GM20431 (cell line): ENCODE data around the gene ETHE1.
"Not testable (repeated sequence)": the region's sequence is repeated elsewhere in the genome, so short reads cannot be mapped to it uniquely, and the experiment has no call there.

Experiments used
- in situ Hi-C: fragments of 300-500 bp; cut with MseI, MboI; formaldehyde crosslinking; loops from one replicate; pipeline ENCODE4 v1.15.0; 2020; ENCODE audit warnings: low sequenced_read_pairs; ENCODE audit not compliant: unreplicated experiment

ETHE1 gene

DNA sequence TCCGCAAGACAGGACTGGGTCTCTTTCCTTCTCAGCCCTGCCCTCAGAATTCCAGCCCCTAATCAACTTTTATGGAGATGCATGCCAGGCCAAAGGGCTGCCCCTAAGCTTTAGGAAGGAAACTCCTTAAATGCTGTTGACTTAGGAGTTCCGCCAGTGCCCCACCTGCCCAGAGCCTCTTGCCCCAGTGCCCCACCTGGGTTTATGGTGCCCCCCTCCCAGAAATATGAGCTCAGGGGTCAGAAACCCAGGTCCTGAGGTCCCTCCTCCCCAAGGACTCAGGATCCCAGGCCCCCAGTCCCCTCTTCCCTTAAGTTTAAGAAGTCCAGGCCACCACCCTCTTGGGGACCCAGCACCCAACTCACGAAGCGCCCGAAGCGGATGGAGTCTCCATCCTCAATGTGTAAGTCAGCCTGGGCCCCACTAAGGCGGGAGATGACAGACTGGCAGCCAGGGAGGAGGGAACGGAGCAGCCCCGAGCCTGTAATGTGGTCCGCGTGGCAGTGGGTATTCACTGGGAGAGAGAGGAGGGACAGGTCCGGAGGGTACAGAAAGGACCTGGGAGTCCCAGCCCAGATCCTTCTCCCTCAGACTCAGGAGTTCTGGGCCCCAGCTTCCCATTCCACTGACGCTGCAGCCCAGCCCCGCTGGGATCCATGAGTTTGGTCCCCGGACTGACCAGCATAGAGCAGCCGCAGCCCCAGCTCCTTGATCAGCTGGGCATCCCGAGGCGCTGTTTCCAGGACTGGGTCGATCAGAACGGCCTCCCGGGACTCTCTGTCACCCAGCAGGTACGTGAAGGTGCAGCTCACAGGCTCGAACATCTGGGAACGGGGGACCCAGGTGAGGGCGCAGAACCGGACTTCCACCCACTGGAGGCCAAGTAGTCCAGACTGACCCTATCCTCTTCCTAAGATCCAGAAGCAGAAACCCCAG lies 897 bp downstream of the ETHE1 start:
- in situ Hi-C loops: no loop called here

DNA sequence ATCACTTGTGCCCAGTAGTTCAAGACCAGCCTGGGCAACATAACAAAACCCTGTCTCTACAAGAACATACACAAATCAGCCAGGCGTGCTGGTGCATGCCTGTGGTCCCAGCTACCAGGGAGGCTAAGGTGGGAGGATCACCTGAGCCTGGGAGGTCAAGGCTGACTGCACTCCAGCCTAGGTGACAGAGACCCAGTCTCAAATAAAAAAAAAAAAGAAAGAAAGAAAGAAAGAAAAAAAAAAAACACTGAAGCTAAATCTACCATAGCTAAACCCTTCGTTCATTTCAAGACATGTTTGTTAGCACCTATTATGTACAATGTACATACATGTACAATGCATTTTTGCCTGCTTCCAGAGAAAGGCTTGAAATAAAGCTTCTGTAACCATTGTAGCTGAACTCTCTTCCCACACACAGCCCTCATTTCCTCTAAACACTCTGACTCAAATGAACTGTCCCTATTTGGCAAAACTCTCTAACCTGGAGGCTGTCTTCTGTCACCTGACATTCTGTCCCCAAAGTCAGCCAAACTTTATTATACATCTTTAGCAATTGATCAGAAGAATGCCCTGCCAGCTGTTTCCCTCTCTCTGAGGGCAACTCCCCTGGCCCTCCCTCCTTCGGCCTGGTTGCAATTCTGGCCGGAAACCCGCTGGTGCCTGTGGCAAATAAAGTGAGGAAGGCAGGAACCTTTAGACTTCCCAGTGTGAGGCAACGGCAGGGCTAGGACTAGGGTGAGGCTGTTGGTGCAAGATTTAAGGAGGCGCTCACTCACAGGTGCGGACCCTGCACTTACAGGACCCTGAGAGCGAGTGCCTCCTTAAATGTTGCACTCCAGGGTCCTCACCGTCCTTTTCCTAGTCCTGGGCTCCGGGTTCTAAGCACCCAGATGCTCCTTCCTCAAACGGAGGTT lies 1.8 kb downstream of the ETHE1 start:
- in situ Hi-C loops: loop anchor here (5.0 kb wide), 1 partner anchor 78 kb away; no protein-coding TSS in a partner anchor

DNA sequence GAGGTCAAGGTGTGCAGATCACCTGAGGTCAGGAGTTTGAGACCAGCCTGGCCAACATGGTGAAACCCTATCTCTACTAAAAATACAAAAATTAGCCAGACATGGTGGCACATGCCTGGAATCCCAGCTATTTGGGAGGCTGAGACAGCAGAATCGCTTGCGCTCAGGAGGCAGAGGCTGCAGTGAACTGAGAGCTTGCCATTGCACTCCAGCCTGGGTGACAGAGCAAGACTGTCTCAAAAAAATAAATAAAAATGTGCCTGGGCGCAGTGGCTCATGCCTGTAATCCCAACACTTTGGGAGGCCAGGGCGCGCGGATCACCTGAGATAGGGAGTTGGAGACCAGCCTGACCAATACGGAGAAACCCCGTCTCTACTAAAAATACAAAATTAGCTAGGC lies 3.3 kb downstream of the ETHE1 start:
- in situ Hi-C loops: loop anchor here (5.0 kb wide), 1 partner anchor 76 kb away; no protein-coding TSS in a partner anchor

DNA sequence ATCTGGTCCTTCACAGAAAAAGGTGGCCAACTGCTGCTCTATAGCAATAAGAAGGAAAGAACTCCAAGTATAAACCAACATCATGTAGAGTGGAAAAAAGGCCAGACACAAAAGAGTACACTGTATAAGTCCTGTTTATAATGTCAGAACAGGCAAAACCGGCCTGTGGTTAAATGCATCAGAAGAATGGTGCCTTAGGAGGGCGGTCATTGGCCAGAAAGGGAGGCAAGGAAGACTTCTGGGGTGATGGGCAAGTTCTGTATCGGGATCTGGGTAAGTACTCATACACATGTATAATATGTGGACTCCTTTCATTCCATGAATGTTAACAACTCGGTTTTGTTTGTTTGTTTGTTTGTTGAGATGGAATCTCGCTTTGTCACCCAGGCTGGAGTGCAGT lies 4.1 kb downstream of the ETHE1 start:
- in situ Hi-C loops: loop anchor here (5.0 kb wide), 1 partner anchor 76 kb away; no protein-coding TSS in a partner anchor

DNA sequence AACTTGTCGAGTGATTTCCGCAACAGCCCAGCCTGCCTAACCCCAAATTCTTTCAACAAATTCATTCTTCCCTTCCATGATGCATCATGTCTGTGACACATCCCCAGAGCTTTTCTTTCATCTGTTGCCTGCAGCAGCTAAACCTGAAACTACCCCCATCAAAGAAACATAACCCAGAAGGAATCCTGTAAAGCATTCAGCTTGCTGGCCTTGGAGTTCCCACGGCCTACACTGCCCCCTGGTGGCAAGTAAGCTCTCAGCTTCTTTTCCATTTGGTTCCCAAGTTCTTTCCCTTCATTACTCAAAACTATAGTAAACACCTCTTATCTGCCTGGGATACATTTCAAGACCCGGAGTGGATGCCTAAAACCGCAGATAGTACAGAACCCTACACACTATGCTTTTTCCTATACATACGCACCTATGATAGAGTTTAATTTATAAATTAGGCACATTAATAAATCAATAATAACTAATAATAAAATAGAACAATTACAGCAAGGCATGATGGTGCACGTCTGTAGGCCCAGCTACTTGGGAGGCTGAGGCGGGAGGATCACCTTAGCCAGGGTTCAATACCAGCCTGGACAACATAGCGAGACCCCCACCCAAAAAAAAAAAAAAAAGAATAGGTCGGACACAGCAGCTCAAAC lies 7.4 kb downstream of the ETHE1 start:
- in situ Hi-C loops: loop anchor here (5.0 kb wide), 1 partner anchor 72 kb away; no protein-coding TSS in a partner anchor

DNA sequence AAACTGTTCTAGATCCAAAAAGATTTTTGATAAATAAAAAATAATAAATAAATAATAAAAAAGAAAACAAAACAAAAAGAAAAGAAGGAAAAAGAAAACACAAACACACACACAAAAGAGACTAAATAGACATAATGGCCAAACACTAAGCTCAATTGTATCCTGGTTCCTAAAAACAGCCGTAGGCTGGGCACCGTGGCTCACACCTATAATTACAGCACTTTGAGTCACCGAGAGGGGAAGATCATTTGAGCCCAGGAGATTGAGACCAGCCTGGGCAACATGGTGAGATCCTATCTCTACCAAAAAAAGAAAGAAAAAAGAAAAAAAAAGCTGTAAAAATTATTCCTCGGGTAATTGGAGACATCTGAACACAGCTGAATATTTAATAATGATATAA lies 8.9 kb downstream of the ETHE1 start:
- in situ Hi-C loops: no loop called here

DNA sequence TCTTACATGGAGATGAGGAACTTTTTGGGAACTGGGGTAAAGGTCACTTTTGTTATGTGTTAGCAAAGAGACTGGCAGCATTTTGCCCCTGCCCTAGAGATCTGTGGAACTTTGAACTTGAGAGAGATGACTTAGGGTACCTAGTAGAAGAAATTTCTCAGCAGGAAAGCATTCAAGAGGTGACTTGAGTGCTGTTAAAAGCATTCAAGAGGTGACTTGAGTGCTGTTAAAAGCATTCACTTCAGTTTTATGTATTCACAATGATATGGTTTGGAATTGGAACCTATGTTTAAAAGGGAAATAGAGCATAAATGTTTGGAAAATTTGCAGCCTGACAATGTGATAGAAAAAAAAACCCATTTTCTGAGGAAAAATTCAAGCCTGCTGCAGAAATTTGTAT lies 14.6 kb downstream of the ETHE1 start:
- in situ Hi-C loops: not testable (repeated sequence)

DNA sequence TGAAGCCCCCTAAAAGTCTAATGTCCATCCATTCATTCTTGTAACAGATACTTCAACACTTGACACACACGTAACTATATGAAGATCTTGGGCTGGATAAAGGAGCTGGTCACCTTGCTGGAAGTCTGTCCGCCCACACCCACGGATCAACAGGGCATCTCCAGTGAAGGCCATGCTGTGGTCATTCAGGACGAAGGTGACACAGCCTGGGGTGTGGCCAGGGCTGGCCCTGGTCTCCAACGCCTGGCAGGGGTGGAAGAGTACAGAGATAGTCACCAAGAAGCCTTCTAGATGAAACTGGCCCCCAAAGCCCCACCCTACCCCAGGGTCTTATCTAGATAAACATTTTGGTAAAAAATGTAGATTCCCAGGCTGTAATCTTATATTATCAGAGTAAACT lies 15.7 kb downstream of the ETHE1 start:
- in situ Hi-C loops: no loop called here

DNA sequence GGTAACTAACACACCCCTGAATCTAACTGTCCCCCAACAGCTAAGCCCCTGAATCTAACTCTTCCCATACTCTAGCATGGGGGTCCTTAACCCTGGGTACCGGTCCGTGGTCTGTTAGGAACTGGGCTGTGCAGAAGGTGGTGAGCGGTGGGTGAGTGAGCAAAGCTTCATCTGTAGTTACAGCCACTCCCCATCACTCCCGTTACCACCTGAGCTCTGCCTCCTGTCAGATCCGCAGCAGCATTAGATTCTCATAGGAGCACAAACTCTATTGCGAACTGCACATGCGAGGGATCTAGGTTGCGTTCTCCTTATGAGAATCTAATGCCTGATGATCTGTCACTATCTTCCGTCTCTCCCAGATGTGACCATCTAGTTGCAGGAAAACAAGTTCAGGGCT lies 16.3 kb downstream of the ETHE1 start:
- in situ Hi-C loops: no loop called here

DNA sequence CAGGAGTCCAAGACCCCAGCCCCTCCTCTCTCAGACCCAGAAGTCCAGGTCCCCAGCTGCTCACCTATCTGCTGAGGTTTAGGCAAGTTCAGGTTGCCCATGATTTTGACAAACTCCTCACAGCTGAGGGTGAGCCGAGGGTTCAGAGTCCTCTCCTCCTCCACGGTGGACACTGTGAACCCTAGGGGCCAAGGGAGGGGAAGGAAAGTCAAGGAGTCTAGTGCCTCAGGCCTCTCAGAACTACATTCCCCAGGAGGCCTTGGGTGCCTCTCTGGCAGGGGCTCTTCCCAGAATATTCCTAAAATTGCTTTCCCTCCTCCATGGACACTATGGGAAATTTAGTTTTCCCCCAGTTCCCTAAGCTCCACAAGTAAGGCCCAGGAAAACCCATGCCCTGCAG lies 19.1 kb downstream of the ETHE1 start:
- in situ Hi-C loops: no loop called here

DNA sequence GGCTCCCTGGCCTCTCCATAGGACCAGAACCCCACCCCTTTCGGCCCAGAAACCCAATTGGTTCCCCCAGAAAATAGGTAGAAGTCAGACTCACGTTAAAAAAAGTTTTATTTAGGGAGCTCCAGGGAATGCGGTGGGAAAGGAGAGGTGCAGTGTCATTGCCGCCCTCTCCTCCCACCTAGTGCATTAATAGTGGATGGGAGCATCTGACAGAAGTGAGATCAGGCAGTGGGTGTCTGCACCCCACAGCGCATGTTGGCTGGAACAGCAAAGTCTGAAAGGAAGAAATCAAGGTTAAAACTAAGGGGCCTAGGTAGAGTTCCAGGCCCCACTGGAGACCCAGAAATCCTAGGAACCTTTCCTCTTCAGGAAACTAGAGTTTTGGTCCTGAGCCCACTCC lies 20.4 kb downstream of the ETHE1 start:
- in situ Hi-C loops: no loop called here

DNA sequence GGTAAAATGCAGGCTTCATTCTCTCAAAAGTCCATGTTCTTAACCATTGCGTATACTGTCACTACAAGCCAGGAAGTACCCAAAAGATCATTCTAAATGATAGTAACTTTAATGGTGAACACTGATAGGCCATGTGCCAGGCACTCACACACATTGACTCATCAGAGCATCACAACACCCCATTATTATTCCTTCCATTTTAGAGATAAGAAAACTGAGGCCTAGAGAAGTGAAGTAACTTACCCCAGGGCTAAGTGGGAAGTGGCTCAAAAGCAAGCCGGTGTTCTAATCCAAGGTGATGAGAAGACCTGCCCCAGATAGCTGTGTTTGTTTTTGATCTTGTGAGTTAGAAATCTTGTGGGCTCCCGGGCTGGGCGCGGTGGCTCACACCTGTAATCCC lies 21.1 kb downstream of the ETHE1 start:
- in situ Hi-C loops: no loop called here

DNA sequence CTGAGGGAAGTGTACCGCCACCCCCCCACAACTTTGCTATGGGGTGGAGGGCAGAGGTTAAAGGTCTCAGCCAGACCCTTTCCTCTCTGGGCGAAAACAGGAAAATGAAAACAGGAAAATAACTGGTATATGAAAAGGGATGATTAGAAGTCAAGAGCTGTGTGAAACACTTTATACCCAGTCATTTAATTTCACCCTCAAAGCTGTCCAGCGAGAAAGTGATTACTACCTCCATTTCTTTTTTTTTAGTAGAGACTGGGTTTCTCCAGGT lies 21.9 kb downstream of the ETHE1 start:
- in situ Hi-C loops: no loop called here

DNA sequence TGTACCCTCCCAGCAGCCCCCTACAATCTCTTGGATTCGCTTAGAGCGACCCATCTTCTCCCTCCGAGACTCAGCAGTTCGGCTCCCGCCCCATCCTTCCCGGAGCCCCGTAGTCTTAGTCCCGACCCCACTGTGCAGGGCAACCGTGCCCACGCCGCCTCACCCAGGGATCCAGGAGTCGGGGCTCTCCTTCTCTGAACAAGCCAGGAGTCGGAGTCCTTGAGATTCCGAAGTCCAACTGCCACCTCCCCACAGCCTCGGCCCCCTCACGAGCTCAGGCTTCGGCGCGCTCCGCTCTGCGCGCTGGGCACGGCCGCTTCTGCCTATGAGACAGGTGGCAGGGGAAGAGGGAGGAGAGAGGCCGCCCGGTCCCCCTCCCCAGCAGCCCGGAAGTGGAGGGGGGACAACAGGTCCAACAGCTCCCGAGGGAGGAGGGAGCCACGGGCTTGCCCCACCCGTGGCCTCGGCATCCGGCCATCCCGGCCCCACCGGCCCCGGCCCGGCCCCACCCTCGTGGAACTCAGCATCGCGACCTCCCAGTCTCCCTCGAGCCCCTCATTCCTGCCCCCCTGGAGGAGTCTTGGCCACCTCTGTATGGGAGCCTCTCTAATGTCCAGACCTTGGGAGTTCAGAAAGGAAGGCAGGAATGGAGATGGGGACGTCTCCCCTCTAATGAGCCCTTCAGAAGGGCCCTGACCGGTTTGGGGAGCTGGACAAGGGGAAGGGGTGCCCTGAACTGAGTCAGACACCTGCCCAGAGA lies 22.4 kb downstream of the ETHE1 start, which contains the start of gene PHLDB3:
Gene PHLDB3 (minus strand): TSS at position 321 of the 760 bp plus-strand sequence. CDS start 628 bp downstream, outside the sequence.
- in situ Hi-C loops: no loop called here

DNA sequence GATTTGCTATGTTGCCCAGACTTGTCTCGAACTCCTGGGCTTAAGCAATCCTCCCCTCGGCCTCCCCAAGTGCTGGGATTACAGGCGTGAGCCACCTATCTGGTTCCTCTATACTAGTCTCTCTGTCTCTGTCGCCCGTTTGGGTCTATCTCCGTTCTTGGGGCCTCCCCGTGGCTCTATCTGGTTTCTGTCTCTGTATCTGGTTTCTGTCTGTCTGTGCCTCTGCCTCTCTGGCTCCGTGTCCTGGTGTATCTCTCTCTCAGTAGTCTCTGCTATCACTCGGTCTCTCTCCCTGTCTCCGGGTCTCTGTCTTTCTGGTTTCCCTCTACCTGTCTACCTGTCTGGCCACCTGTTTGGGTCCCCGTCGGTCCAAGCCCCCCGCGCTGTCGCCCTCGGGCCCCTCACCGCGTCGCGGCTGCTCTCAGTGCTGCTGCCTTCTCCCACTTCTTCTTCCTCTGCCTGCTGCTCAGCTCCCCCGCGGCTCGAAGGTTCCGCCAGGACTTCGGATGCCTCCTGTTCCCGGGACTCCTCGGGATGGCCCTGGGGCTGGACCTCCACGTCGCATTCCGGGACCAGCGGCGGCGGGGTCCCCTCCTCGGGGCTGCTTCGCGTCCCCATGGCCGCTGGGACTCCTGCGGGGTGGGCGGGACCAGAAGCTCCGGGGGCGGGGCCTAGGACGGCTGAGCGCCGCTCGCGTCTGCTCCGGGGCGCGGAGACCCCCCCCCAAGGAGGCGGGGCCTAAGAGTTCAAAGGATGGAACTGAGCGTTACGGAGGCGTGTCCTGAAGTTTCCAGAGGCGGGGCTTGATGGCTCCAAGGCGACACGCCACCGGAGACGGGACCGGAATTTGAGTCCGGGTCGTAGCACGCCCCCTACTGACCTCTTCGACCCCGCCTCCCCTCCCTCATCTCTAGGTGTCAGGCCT lies 23.2 kb downstream of the ETHE1 start:
- in situ Hi-C loops: no loop called here

DNA sequence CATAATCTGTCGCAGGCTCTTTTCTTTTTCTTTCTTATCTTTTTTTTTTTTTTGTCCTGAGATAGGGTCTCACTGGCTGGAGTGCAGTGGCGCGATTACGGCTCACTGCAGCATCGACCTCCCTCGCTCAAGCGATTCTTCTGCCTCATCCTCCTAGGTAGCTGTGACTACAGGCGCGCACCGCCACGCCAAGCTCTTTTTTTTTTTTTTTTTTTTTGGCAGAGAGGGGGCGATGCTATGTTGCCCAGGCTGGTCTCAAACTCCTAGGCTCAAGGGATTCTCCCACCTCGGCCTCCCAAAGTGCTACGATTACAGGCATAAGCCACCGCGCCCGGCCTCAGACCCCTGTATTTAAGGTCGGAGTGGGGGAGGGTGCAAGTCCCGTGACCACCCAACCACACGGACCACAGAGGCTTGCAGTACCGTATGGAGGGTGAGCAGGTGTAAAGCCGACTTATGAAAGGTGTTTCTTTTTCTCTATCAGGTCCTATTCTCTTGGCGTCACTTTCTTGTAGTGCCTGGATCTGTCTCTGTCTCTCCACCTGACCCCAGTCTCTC lies 24.5 kb downstream of the ETHE1 start:
- in situ Hi-C loops: no loop called here

DNA sequence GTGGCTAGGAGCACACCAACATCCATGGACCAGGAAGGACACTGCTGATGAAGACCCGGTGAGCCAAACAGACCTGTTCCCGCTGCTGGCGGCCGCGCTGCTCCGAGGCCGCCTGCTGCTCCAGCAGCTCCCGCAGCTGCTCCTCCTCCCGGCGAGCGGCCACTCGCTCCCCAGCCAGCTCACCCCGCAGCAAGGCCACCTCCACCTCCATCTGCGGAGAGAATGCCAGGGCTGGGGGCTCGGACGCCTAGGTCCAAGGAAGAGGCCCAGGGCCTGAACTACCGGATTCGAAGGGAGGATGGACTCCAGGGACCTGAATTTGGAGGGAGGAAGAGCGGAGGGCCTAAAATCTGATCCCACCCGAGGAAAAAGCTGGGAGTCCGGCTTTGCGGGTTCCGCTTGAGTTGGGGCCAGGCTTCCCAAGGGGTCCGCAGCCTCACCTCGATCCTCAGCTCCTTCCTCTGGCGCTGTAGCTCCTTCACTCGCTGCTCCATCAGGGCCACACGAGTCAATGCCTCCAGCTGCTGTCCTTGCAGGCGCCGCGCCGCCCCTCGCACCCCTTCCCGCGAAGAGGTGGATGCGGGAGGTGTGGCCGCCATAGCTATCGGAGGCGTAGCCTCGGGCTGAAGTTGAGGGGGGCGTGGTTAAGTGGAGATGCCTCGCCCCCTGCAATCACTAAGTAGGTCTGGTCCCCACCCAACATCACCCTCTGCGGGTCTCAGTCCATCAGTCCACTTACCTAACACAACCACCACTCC lies 25.2 kb downstream of the ETHE1 start:
- in situ Hi-C loops: no loop called here

DNA sequence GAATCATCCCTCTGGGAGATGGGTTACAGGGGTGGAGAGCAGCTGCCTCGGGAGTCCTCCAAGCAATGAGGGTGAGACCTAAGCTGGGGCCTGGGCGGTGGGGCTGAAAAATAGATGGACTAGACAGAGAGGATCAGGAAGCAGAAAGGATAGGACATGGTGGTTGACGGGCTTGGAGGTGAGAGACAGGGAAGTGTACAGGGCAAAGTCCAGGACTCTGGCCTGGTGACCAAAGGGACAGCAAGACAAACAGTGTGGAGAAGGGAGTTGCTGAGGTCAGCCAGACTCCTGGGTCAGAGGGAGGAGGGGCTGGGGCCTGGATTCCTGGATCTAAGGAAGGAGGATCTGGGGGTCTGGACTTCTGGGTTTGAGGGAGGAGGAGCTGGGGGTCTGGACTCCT lies 28.0 kb downstream of the ETHE1 start:
- in situ Hi-C loops: no loop called here
